SJSA1 (cell line): ENCODE results near the gene CACUL1. TPM values are rescaled to one million over a fixed set of nuclear protein-coding genes. Genes with fewer than 3 reads are reported as not detected.

Experiments used
- DNase-seq, 2 experiments: peaks; one replicate each; pipeline ENCODE4 v3.0.0-alpha.2; 2015 to 2020; ENCODE audit warnings: low spot score in 2 of 2, low read depth in 1 of 2
- H3K27ac ChIP-seq: fragments of 250-450 bp; sonication (Bioruptor Pico); 2 replicates; pipeline ENCODE4 v1.5.1; 2020; ENCODE audit warnings: mild to moderate bottlenecking, moderate library complexity
- H3K27me3 ChIP-seq: fragments of 250-450 bp; sonication (Bioruptor Pico); replicated peaks from 2 replicates; pipeline ENCODE4 v1.5.1; 2020; ENCODE audit warnings: mild to moderate bottlenecking, moderate library complexity
- H3K36me3 ChIP-seq: fragments of 250-450 bp; sonication (Bioruptor Pico); 2 replicates; pipeline ENCODE4 v1.5.1; 2020; ENCODE audit warnings: mild to moderate bottlenecking
- H3K4me1 ChIP-seq: fragments of 250-450 bp; sonication (Bioruptor Pico); replicated peaks from 2 replicates; pipeline ENCODE4 v1.6.1; 2021; ENCODE audit warnings: mild to moderate bottlenecking
- H3K4me3 ChIP-seq: fragments of 250-450 bp; sonication (Bioruptor Pico); 2 replicates; pipeline ENCODE4 v1.5.1; 2020; ENCODE audit warnings: mild to moderate bottlenecking
- H3K9me3 ChIP-seq: fragments of 250-450 bp; sonication (Bioruptor Pico); replicated peaks from 2 replicates; pipeline ENCODE4 v1.5.1; 2020; ENCODE audit warnings: mild to moderate bottlenecking
- total RNA-seq: library from RNA; depleted of rRNA; stranded (reverse); fragments of >200 nt; shearing (Covaris generic); gene quantifications from 2 replicates; pipeline ENCODE4 v1.2.3, GENCODE V29; 2014

Gene CACUL1
- total RNA-seq, 1 experiment from 2014 or later, result 26.6 TPM

DNA sequence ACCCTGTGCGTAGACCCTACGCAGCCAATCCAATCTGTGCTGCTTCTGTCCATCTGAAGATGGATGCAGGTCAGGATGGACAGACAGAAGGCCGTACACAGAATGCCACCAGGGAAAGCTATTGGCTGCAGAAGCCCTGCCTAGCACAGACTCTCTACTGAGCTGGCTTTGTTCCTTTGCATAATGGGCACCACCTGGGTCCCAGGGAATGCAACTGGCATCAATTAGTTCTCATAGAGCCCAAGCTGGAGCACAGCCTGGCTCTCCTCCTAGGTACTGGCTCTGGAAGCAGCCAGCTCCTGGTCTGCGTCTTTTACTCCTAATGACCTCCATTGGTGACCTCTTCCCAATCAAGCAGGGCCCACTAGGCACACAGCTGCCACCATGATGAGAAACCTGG, 26.8 kb upstream of the CACUL1 start:
- 0 out of 2 replicates have a peak, but pooled peaks cover 3% of the 10 kb centered on the region for H3K4me1 ChIP-seq

DNA sequence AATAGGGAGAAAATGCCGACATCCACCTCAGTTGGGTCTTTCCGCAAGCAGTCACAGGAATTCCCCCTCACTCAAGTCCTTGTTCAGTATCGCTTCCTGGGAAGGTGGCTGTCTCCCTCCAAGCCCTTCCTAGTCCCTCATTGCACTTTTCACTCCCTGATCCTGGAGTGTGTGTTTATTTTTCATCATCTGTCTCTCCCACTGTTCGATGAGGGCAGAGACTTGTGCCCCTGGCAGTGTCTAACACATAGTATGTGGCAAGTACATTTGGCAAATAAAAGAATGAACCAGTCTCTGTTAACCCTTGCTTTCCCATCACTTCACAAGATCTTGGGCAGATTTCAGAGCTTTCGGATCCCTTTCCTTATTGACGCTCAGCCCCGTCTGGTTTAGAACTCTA, 24.0 kb upstream of the CACUL1 start:
- Histone ChIP-seq H3K27ac (no peak overlapping the region), H3K27me3 (no peaks in the 10 kb centered on the region; the same call in 1 of the 2 replicates), H3K4me3 (no peak overlapping the region), H3K4me1 (no peaks in the 10 kb centered on the region), H3K9me3 (no peaks in the 10 kb centered on the region), H3K36me3 (no peaks in the 10 kb centered on the region)
- DNase-seq, result no peak

More for the DNA sequence above, 26.8 kb upstream of the CACUL1 start:
- no peak for DNase-seq
- H3K36me3 ChIP-seq, result no peaks in the 10 kb centered on the region
- H3K9me3 ChIP-seq, result no peaks in the 10 kb centered on the region
- H3K4me3 ChIP-seq, result no peak overlapping the region
- peaks cover 2% of the 10 kb centered on the region; the same call in 1 of the 2 replicates for H3K27me3 ChIP-seq
- H3K27ac ChIP-seq, result no peak overlapping the region

DNA sequence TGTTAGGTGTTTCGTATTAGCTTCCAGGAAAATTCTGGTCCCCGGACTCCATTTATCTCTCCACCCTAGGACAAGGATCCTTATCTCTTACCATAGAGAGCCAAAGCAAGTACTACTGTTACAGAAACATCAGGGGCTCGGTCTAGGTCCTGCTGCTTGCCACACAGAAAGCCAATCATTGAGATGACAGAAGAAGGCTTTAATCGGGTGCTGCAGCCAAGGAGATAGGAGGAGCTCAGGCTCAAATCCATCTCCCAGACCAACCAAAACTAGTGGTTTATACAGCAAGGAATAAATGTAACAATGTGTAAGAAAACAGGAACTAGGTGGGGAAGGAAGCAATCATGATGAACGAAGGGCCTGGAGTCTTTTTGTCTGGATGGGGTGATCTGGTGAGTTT, 22.2 kb upstream of the CACUL1 start:
- Histone ChIP-seq H3K9me3 (no peaks in the 10 kb centered on the region; the same call in 1 of the 2 replicates), H3K27me3 (no peaks in the 10 kb centered on the region; the same call in 1 of the 2 replicates), H3K4me1 (no peaks in the 10 kb centered on the region), H3K36me3 (no peaks in the 10 kb centered on the region), H3K4me3 (no peak overlapping the region), H3K27ac (no peak overlapping the region)
- DNase-seq, result no peak

DNA sequence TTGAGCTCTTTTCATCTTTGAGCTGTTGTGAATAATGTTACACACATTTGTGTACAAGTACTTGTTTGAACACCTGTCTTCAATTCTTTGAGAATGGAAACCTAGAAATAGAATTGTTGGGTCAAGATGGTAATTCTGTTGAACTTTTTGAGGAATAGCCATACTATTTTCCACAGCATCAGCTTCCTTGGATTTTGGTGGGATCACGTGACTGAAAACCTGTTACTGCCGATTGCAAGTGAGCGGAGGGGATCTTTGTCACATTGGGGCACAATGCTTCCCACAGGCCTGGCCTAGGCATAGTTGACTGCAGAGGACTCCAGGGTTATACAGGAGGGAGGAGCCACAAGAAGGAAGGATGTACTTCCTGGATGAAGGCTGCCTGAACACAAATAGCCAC, 21.3 kb upstream of the CACUL1 start:
- Histone ChIP-seq H3K27me3 (no peaks in the 10 kb centered on the region; the same call in 1 of the 2 replicates), H3K9me3 (no peaks in the 10 kb centered on the region; the same call in 1 of the 2 replicates), H3K27ac (no peak overlapping the region), H3K4me1 (no peaks in the 10 kb centered on the region), H3K4me3 (no peak overlapping the region), H3K36me3 (no peaks in the 10 kb centered on the region)
- DNase-seq, result no peak

DNA sequence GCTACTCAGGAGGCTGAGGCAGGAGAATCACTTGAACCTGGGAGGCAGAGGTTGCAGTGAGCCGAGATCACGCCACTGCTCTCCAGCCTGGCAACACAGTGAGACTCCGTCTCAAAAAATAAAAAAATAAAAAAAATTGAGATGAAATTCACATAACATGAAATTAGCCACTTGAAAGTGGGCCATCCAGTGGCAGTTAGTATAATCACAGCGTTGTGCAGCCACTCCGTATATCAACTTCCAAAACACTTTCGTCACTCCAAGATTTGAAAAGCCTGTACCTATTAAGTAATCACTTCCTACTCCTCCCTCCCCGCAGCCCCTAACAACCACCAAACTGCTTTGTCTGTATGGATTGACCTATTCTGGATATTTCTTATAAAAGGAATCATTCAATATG, 20.7 kb upstream of the CACUL1 start:
- H3K27ac ChIP-seq, result no peak overlapping the region
- H3K36me3 ChIP-seq, result no peaks in the 10 kb centered on the region
- DNase-seq, result no peak
- no peaks in the 10 kb centered on the region; the same call in 1 of the 2 replicates for H3K9me3 ChIP-seq
- H3K4me3 ChIP-seq, result no peak overlapping the region
- no peaks in the 10 kb centered on the region; the same call in 1 of the 2 replicates for H3K27me3 ChIP-seq
- H3K4me1 ChIP-seq, result no peaks in the 10 kb centered on the region

DNA sequence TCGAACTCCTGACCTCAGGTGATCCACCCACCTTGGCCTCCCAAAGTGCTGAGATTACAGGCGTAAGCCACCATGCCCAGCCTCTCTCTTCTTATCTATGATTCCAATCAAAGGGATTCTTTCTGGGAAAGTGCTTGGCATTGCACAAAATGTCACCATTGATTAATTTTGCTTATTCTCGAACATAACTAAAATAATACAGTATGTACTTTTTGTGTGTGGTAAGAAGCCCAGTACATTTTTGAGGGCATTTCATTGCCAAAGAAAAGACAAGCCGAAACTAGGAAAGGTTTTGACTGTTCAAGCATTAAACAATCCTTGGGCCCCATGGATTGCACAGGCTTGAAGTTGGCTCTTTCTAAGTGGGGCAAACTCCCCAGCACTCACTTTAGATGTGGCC, 18.3 kb upstream of the CACUL1 start:
- Histone ChIP-seq H3K4me3 (no peak overlapping the region), H3K27me3 (no peaks in the 10 kb centered on the region; the same call in 1 of the 2 replicates), H3K9me3 (no peaks in the 10 kb centered on the region; the same call in 1 of the 2 replicates), H3K27ac (no peak overlapping the region), H3K36me3 (no peaks in the 10 kb centered on the region), H3K4me1 (no peaks in the 10 kb centered on the region)
- no peak for DNase-seq

DNA sequence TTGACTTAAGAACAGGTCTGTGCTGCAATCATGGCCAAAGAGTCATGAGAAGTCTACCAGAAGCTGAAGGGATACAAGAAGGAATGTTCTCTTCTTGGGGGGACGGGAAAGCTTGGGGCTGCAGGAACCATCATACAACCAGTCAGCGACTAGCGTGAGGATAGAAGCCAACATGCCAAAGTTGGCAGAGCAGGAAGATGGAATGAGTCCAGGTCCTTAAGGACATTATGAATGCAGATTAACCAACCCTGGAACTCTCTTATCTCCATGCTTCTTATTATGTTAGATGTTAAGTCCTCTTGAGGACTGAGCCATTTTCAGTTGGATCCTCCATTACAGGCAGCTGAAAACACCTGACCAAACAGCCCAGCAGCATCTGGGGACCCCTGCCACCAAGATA, 17.2 kb upstream of the CACUL1 start:
- H3K36me3 ChIP-seq, result no peaks in the 10 kb centered on the region
- no peak for DNase-seq
- H3K9me3 ChIP-seq, result no peaks in the 10 kb centered on the region; the same call in 1 of the 2 replicates
- no peak overlapping the region for H3K4me3 ChIP-seq
- H3K27ac ChIP-seq, result no peak overlapping the region
- no peaks in the 10 kb centered on the region for H3K4me1 ChIP-seq
- H3K27me3 ChIP-seq, result no peaks in the 10 kb centered on the region; the same call in 1 of the 2 replicates

DNA sequence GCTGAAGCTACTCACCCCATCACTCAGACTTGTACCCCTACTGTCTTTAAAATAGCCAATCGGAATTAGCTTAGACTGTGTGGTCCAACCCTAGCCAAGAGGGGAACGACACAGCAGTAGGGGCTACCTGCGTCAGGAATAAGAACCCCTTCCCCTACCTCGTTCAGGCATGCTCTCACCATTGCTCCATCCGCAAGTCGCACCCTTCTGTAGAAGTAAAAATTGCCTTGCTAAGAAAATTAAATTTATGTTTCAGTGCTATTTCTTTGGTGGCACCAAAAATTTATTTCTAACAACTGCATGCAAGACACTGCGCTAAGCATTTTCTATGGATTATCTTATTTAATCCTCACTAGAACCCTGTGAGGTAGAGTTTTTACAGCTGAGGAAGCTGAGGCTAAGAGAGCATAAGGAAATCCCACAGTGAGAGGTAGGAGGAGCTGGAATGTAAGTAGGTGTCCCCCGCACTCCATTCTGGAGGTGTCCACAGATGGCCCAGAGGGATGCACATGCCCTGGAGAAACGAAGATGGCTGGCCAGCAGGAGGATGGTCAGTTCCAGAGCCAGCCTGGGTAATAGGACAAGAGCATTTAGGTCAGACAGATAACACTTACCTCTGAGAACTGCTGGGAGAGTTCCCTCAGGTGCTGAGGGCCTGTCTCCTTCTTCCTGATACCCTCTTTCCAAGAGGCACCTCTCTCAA, 15.3 kb upstream of the CACUL1 start:
- no peaks in the 10 kb centered on the region for H3K27me3 ChIP-seq
- H3K4me1 ChIP-seq, result no peaks in the 10 kb centered on the region
- no peaks in the 10 kb centered on the region for H3K36me3 ChIP-seq
- no peak for DNase-seq
- no peak overlapping the region for H3K4me3 ChIP-seq
- no peaks in the 10 kb centered on the region; the same call in 1 of the 2 replicates for H3K9me3 ChIP-seq
- no peak overlapping the region for H3K27ac ChIP-seq

DNA sequence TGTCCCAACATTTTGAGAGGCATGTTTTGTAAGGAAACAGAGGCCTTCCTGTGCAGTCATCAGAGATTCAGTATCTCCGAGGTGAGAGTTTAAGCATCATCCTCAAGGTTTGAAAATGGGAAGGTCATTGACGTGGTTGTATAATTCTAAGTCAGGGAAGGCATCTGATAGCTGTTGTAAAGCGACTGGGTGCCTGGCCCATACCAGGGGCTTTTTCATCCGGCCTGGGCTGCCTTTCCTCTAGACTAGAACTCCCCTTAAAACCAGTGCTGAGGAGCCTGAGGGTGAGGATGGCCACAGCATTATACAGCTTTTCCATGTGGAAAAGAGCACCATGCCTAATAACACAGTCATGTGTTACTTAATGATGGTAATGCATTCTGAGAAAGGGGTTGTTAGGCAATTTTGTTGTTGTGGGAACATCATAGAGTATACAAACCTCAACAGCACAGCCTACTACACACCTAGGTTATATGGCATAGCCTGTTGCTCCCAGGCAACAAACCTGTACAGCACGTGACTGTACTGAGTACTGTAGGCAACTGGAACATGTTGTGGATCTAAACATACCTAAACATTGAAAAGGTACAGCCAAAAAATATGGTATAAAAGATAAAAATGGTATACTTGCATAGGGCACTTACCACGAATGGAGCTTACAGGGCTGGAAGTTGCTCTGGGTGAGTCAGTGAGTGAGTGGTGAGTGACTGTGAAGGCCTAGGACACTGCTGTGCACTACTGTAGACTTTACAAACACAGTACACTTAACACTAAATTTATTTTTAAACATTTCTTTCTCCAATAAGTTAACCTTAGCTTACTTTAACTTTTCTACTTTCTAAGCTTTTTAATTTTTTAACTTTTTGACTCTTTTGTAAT, 13.5 kb upstream of the CACUL1 start:
- Histone ChIP-seq H3K27ac (no peak overlapping the region), H3K27me3 (no peaks in the 10 kb centered on the region), H3K9me3 (no peaks in the 10 kb centered on the region; the same call in 1 of the 2 replicates), H3K4me3 (no peak overlapping the region), H3K4me1 (no peaks in the 10 kb centered on the region), H3K36me3 (no peaks in the 10 kb centered on the region)
- DNase-seq, result no peak

DNA sequence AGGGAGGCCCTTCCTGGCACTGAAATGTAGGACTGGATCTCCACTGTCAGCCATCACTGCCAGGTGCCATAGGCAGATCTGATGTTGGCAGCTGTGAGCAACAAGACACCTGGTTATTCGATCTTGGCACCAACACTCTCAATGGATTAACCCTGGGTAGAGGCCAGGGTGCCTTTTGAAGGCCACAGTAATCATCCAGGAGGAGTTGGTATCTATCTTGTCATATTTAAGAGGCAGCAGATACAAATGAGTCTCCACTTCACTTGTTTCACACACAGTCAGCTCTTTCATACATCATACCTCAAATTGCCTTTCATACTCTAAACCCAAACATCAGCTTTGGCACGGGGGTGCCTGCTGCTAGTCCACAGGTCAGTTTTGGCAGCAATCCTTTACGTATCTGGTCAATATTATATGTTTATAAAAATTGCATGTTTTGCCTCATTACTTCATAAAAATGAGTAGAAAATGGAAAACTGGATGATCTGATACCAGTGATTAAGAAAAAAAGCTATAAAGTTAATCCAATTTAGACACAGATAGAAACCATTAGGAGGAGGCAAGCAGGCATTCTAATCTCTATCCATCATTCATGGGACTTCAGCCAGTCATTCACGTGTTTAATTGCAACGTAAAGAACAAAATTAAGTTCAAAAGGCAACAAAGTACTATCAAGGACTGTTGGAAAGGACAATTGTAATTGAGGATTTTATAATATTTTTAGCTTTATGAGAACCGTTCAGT, 12.7 kb upstream of the CACUL1 start:
- no peaks in the 10 kb centered on the region for H3K4me1 ChIP-seq
- no peak for DNase-seq
- no peak overlapping the region for H3K27ac ChIP-seq

DNA sequence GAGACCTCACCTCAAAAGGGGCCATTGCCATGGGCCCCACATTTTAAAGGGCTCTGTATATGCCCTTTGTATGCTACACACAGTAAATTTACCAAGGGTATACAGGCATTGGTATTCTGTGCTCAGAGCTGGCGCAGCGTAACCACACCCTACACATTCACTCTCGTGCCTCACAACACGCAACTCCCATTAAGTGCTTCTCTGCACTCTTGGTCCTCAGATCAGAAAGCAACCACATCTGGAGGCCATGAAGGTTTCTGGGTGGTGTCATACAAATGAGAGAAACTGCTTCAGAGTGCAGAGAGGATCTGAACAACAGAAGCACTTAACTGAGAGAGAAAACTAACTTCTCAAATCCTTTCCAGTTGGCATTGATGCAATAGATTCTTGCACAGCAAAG, 9.4 kb upstream of the CACUL1 start:
- H3K27ac ChIP-seq, result no peak overlapping the region
- no peaks in the 10 kb centered on the region for H3K9me3 ChIP-seq
- no peaks in the 10 kb centered on the region for H3K36me3 ChIP-seq
- H3K4me1 ChIP-seq, result no peaks in the 10 kb centered on the region
- H3K4me3 ChIP-seq, result no peak overlapping the region
- DNase-seq, result no peak
- no peaks in the 10 kb centered on the region for H3K27me3 ChIP-seq

More for the DNA sequence above, 12.7 kb upstream of the CACUL1 start:
- Histone ChIP-seq H3K9me3 (no peaks in the 10 kb centered on the region; the same call in 1 of the 2 replicates), H3K27me3 (no peaks in the 10 kb centered on the region), H3K36me3 (no peaks in the 10 kb centered on the region), H3K4me3 (no peak overlapping the region)

DNA sequence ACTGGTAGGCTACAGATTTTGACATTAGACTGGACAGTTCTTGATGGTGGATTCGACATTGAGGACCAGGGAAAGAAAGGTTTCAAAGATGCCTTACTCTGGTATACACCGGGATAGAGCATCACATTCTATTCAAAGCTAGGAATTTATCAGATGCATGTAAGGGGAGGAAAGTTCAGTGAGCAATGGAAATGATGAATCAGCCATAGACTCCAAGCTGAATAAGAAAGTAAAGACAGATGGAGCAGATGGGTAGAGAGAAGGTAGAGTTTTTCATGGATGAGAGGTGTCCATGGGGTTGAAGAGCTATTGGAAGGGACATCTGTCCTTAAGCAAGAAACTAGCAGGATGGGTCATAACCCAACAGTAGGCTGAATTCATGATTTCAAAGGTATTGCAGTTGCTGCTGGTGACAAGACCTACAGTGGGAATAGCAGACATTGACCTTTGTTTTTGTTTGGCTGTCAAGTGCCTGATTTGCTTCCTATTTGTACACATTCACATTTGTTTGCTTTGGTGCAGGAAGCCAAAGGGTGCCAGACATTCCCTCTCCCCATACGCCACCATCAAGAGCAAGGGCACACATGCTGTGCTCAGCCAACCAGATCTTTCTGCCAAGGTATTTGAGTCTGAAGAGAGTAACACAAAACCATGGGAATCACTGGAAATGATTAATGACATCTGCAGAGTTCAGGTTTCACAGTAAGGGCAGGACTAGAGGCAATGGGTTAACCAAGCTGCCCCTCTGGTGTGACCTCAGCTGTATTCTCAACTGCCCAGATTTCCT, 8.6 kb upstream of the CACUL1 start:
- Histone ChIP-seq H3K27me3 (no peaks in the 10 kb centered on the region), H3K36me3 (no peaks in the 10 kb centered on the region), H3K9me3 (no peaks in the 10 kb centered on the region), H3K4me3 (no peak overlapping the region), H3K4me1 (no peaks in the 10 kb centered on the region), H3K27ac (no peak overlapping the region)
- no peak for DNase-seq

DNA sequence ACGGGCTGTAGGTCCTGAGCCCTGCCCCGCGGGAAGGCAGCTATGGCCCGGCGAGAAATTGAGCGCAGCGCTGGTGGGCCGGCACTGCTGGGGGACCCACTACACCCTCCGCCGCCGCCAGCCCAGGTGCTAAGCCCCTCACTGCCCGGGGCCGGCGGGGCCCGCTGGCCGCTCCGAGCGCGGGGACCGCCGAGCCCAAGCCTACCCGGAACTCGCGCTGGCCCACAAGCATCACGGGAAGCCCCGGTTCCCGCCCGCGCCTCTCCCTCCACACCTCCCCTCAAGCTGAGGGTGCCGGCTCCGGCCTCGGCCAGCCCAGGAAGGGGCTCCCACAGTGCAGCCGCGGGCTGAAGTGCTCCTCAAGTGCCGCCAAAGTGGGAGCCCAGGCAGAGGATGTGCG, 5.5 kb upstream of the CACUL1 start:
- H3K27ac ChIP-seq, result no peak overlapping the region
- no peaks in the 10 kb centered on the region for H3K9me3 ChIP-seq
- no peaks in the 10 kb centered on the region for H3K27me3 ChIP-seq
- no peaks in the 10 kb centered on the region for H3K36me3 ChIP-seq
- H3K4me1 ChIP-seq, result peaks cover 4% of the 10 kb centered on the region; the same call in 1 of the 2 replicates
- DNase-seq, result no peak
- no peak overlapping the region for H3K4me3 ChIP-seq
